HepG2 (cell line): Measurements from ENCODE around the gene HNRNPA1L2. TPM values are rescaled to one million over a fixed set of nuclear protein-coding genes. Genes with fewer than 3 reads are reported as not detected.

Experiments used
- AHR ChIP-seq: IDR thresholded peaks from 2 replicates; pipeline ENCODE4 v1.6.1; 2018; ENCODE audit warnings: missing genetic modification reagents, missing compliant biosample characterization
- CENPBD1 ChIP-seq: sonication (generic); formaldehyde crosslinking; IDR thresholded peaks from 2 replicates; pipeline ENCODE4 v1.8.0; 2022; ENCODE audit warnings: missing genetic modification reagents, low read depth, mild to moderate bottlenecking, borderline replicate concordance
- CREM ChIP-seq, 2 experiments: sonication (generic) in 1 of 2; formaldehyde crosslinking in 1 of 2; IDR thresholded peaks; 2 replicates each; pipeline versions ENCODE4 v1.4.0 to v1.6.1; 2016 to 2020; ENCODE audit warnings: antibody characterized with exemption in 1 of 2, mild to moderate bottlenecking in 1 of 2, missing genetic modification reagents in 1 of 2
- DBP ChIP-seq: sonication (generic); formaldehyde crosslinking; IDR thresholded peaks from 2 replicates; pipeline ENCODE4 v1.4.0; 2020; ENCODE audit warnings: missing genetic modification reagents; ENCODE audit errors: not compliant biosample characterization
- HNF1B ChIP-seq: sonication (generic); formaldehyde crosslinking; IDR thresholded peaks from 2 replicates; pipeline ENCODE4 v1.5.1; 2020; ENCODE audit warnings: mild to moderate bottlenecking, moderate library complexity, missing genetic modification reagents
- IRF2 ChIP-seq: IDR thresholded peaks from 2 replicates; pipeline ENCODE4 v1.6.1; 2018; ENCODE audit warnings: missing genetic modification reagents, missing compliant biosample characterization
- KLF15 ChIP-seq: sonication (generic); formaldehyde crosslinking; IDR thresholded peaks from 2 replicates; pipeline ENCODE4 v1.8.1; 2023; ENCODE audit warnings: borderline replicate concordance, mild to moderate bottlenecking, inconsistent platforms, missing genetic modification reagents, mixed read lengths
- MAFK ChIP-seq, 2 experiments: IDR thresholded peaks in 1 of 2; conservative IDR thresholded peaks in 1 of 2; 2 replicates each; pipeline ENCODE4 v1.6.1; 2011; ENCODE audit warnings: improper control_type of control experiment in 2 of 2, low read length in 2 of 2
- NBN ChIP-seq: fragments of 450-650 bp; conservative IDR thresholded peaks from 2 replicates; pipeline ENCODE4 v1.6.1; 2017
- RFX3 ChIP-seq: IDR thresholded peaks from 2 replicates; pipeline ENCODE4 v1.6.1; 2016; ENCODE audit warnings: missing biosample characterization, missing genetic modification reagents
- TEAD2 ChIP-seq: sonication (generic); formaldehyde crosslinking; IDR thresholded peaks from 2 replicates; pipeline ENCODE4 v1.9.0; 2021; ENCODE audit warnings: missing genetic modification reagents
- WIZ ChIP-seq: sonication (generic); formaldehyde crosslinking; IDR thresholded peaks from 2 replicates; pipeline ENCODE4 v1.5.1; 2020; ENCODE audit warnings: mild to moderate bottlenecking, missing genetic modification reagents
- YEATS4 ChIP-seq: sonication (generic); formaldehyde crosslinking; IDR thresholded peaks from 2 replicates; pipeline ENCODE4 v1.4.0; 2020; ENCODE audit warnings: missing genetic modification reagents, borderline replicate concordance
- ZBTB26 ChIP-seq: IDR thresholded peaks from 2 replicates; pipeline ENCODE4 v1.6.1; 2016; ENCODE audit warnings: missing compliant biosample characterization, missing genetic modification reagents, borderline replicate concordance
- ZMYM4 ChIP-seq: sonication (generic); formaldehyde crosslinking; IDR thresholded peaks from 2 replicates; pipeline ENCODE4 v1.8.1; 2023; ENCODE audit warnings: mild to moderate bottlenecking, missing genetic modification reagents
- ZNF549 ChIP-seq: sonication (generic); formaldehyde crosslinking; IDR thresholded peaks from 2 replicates; pipeline ENCODE4 v1.5.0; 2020; ENCODE audit warnings: missing genetic modification reagents
- ZNF597 ChIP-seq: sonication (generic); formaldehyde crosslinking; IDR thresholded peaks from 2 replicates; pipeline ENCODE4 v1.5.0; 2020; ENCODE audit warnings: missing genetic modification reagents
- ZNF761 ChIP-seq: sonication (generic); formaldehyde crosslinking; conservative IDR thresholded peaks from 2 replicates; pipeline ENCODE4 v1.4.0; 2020; ENCODE audit warnings: mild to moderate bottlenecking, missing genetic modification reagents
- ZNF776 ChIP-seq: sonication (generic); formaldehyde crosslinking; IDR thresholded peaks from 2 replicates; pipeline ENCODE4 v1.4.0; 2020; ENCODE audit warnings: mild to moderate bottlenecking, missing genetic modification reagents
- polyA plus RNA-seq, 8 experiments: library from polyadenylated mRNA; depleted of rRNA in 3 of 8; stranded (reverse) in 7 of 8; unstranded in 1 of 8; fragments of >200 nt; fragmentation: Illumina TruSeq in 4 of 8; extraction: Trizol in 4 of 8; gene quantifications; 2 replicates each; pipeline versions ENCODE4 v1.2.1 to v1.2.3, GENCODE V29; 2011 to 2016; ENCODE audit warnings: low read depth in 4 of 8, missing spikeins in 1 of 8, mixed read lengths in 1 of 8; ENCODE audit not compliant: insufficient read depth in 1 of 8
- total RNA-seq, 5 experiments: library from RNA; depleted of rRNA; stranded (reverse); fragments of >200 nt; fragmentation: Illumina TruSeq; extraction: Trizol; gene quantifications; 2 replicates each; pipeline ENCODE4 v1.2.3, GENCODE V29; 2016; ENCODE audit warnings: low read depth in 1 of 5
- TF ChIP-seq, protein P1 (sequence below): sonication (generic); formaldehyde crosslinking; IDR thresholded peaks from 2 replicates; pipeline ENCODE4 v1.4.0; 2020; ENCODE audit warnings: missing genetic modification reagents
- TF ChIP-seq, protein P2 (sequence below): IDR thresholded peaks from 2 replicates; pipeline ENCODE4 v1.6.1; 2018; ENCODE audit warnings: missing genetic modification reagents, mild to moderate bottlenecking, missing compliant biosample characterization

Gene HNRNPA1L2
- total and polyA plus RNA-seq, 2 of the 13 experiments (the other 11 are each of a cell fraction or from before 2014, with no cell fraction given): 3.6 to 7.1 TPM

GRCh38 chr13:52652196-52652979, 10.2 kb downstream of the HNRNPA1L2 start, which contains the start of gene SUGT1 (continued):
- TF ChIP-seq ZBTB26 (CRISPR knock-in tag) (no peak; the same call in 1 of the 2 replicates), KLF15 (CRISPR knock-in tag) (no peak), YEATS4 (peak; percentile 98), IRF2 (CRISPR knock-in tag) (peak; percentile 88), ZNF549 (no peak), TEAD2 (no peak; the same call in 1 of the 2 replicates), CENPBD1 (CRISPR knock-in tag) (no peak), NBN (no peak), WIZ (CRISPR knock-in tag) (no peak), MAFK (conservative IDR thresholded peaks at IDR 0.05 in 1 of 2, IDR thresholded peaks at IDR 0.05 in 1 of 2; ENCODE audit: low read length in 2 of 2) (no peak), HNF1B (no peak; the same call in 1 of the 2 replicates), ZNF597 (CRISPR knock-in tag) (no peak), DBP (CRISPR knock-in tag) (no peak), RFX3 (CRISPR knock-in tag) (peak; percentile 65), AHR (peak; percentile 44; the same call in 1 of the 2 replicates), ZMYM4 (peak; percentile 87), ZNF761 (CRISPR knock-in tag) (peak; percentile 64), CREM (IDR thresholded peaks at IDR 0.05) (peak; percentile 77), CREM (CRISPR knock-in tag; IDR thresholded peaks at IDR 0.05) (no peak), ZNF776 (CRISPR knock-in tag) (peak; percentile 84)
- TF ChIP-seq, protein P1, sequence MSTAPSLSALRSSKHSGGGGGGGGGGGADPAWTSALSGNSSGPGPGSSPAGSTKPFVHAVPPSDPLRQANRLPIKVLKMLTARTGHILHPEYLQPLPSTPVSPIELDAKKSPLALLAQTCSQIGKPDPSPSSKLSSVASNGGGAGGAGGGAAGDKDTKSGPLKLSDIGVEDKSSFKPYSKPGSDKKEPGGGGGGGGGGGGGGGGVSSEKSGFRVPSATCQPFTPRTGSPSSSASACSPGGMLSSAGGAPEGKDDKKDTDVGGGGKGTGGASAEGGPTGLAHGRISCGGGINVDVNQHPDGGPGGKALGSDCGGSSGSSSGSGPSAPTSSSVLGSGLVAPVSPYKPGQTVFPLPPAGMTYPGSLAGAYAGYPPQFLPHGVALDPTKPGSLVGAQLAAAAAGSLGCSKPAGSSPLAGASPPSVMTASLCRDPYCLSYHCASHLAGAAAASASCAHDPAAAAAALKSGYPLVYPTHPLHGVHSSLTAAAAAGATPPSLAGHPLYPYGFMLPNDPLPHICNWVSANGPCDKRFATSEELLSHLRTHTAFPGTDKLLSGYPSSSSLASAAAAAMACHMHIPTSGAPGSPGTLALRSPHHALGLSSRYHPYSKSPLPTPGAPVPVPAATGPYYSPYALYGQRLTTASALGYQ (CRISPR knock-in tag): peak; percentile 58; the same call in 1 of the 2 replicates
- TF ChIP-seq, protein P2, sequence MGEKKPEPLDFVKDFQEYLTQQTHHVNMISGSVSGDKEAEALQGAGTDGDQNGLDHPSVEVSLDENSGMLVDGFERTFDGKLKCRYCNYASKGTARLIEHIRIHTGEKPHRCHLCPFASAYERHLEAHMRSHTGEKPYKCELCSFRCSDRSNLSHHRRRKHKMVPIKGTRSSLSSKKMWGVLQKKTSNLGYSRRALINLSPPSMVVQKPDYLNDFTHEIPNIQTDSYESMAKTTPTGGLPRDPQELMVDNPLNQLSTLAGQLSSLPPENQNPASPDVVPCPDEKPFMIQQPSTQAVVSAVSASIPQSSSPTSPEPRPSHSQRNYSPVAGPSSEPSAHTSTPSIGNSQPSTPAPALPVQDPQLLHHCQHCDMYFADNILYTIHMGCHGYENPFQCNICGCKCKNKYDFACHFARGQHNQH (CRISPR knock-in tag): peak; percentile 91
